K562 (cell line): ENCODE results near the gene AGK. TPM values are rescaled to one million over a fixed set of nuclear protein-coding genes. Genes with fewer than 3 reads are reported as not detected.

ENCODE experiments used
- ATAC-seq: fragments of 200-7000 bp; cut with Tn5 transposase; 3 replicates; pipeline ENCODE4 v1.9.1; 2020; ENCODE audit warnings: moderate library complexity
- BruUV-seq: library from RNA; stranded (reverse); fragments of 400-500 nt; replicated peaks from 2 replicates; lab custom pipeline; 2021; lab: Mats Ljungman, UMichigan
- CTCF ChIA-PET: fragments of 300-600 bp; formaldehyde crosslinking; extraction: SDS; loops from one replicate; lab custom pipeline; 2021; ENCODE audit warnings: low intra/inter-chr PET ratio; lab: Yijun Ruan, JAX
- POLR2A ChIA-PET: fragments of 300-600, 350-650 bp; sonication (Branson Sonifier 250); formaldehyde crosslinking; extraction: SDS; loops from one replicate; lab custom pipeline; 2021; ENCODE audit warnings: antibody characterized with exemption, inconsistent platforms; lab: Yijun Ruan, JAX
- DNase-seq, 4 experiments: peaks; one replicate each; pipeline versions ENCODE4 v3.0.0 to v3.0.0-alpha.2; 2011 to 2018; ENCODE audit warnings: low spot score in 3 of 4, mixed read lengths in 3 of 4; ENCODE audit errors: extremely low read depth in 1 of 4
- FAIRE-seq: peaks from 2 replicates; lab custom pipeline; 2011; peaks lifted over from hg19 to GRCh38; lab: Jason Lieb, UNC
- H2AFZ ChIP-seq: 2 replicates; pipeline ENCODE4 v1.6.0; 2011; ENCODE audit warnings: low read depth, low read length, control low read depth, inconsistent platforms
- H3K27ac ChIP-seq: fragments of 200-600 bp; 3 replicates; pipeline ENCODE4 v1.8.0; 2011; ENCODE audit warnings: low read depth, mild to moderate bottlenecking, control low read depth, inconsistent platforms, low read length, moderate library complexity, mixed read lengths; ENCODE audit errors: extremely low read depth
- H3K27me3 ChIP-seq, 2 experiments: fragments of 300-600 bp in 1 of 2; 2 replicates in 1 of 2; 3 replicates in 1 of 2; pipeline versions ENCODE4 v1.6.0 to v1.8.0; 2011; ENCODE audit warnings: inconsistent platforms in 2 of 2, low read length in 2 of 2, mild to moderate bottlenecking in 1 of 2, mixed read lengths in 1 of 2, moderate library complexity in 1 of 2; ENCODE audit not compliant: control insufficient read depth in 2 of 2, insufficient read depth in 2 of 2
- H3K36me3 ChIP-seq: fragments of 300-600 bp; 3 replicates; pipeline ENCODE4 v1.8.0; 2011; ENCODE audit warnings: mild to moderate bottlenecking, low read length, inconsistent platforms; ENCODE audit not compliant: control insufficient read depth, insufficient read depth
- H3K4me1 ChIP-seq, 2 experiments: fragments of 200-600 bp in 1 of 2; replicated peaks in 1 of 2; 2 replicates in 1 of 2; 3 replicates in 1 of 2; pipeline versions ENCODE4 v1.5.1 to v1.8.0; 2011; ENCODE audit warnings: inconsistent platforms in 2 of 2, low read length in 2 of 2, mild to moderate bottlenecking in 1 of 2, mixed read lengths in 1 of 2, moderate library complexity in 1 of 2; ENCODE audit not compliant: control insufficient read depth in 2 of 2, insufficient read depth in 2 of 2
- H3K4me2 ChIP-seq: 2 replicates; pipeline ENCODE4 v1.6.1; 2011; ENCODE audit warnings: low read length, control low read depth, inconsistent platforms, mixed read lengths; ENCODE audit not compliant: insufficient read depth
- H3K4me3 ChIP-seq: fragments of 200-600 bp; sonication (generic), shearing (Covaris generic); 2 replicates; pipeline ENCODE4 v1.5.1; 2016; ENCODE audit warnings: control low read depth, inconsistent platforms
- H3K79me2 ChIP-seq: fragments of 200-600 bp; 3 replicates; pipeline ENCODE4 v1.8.0; 2011; ENCODE audit warnings: low read length, inconsistent platforms; ENCODE audit not compliant: control insufficient read depth, insufficient read depth
- H3K9ac ChIP-seq, 2 experiments: 2 replicates each; pipeline versions ENCODE4 v1.6.0 to v1.6.1; 2011; ENCODE audit warnings: low read depth in 2 of 2, low read length in 2 of 2, control low read depth in 1 of 2, inconsistent platforms in 1 of 2, mild to moderate bottlenecking in 1 of 2, mixed read lengths in 1 of 2; ENCODE audit not compliant: insufficient read depth in 1 of 2
- H3K9me1 ChIP-seq: one replicate; pipeline ENCODE4 v1.6.0; 2011; ENCODE audit warnings: inconsistent platforms, mild to moderate bottlenecking, low read length, moderate library complexity; ENCODE audit not compliant: control insufficient read depth, insufficient read depth
- H3K9me3 ChIP-seq: replicated peaks from 2 replicates; pipeline ENCODE4 v1.5.1; 2011; ENCODE audit warnings: low read depth, low read length, inconsistent platforms; ENCODE audit not compliant: control insufficient read depth, insufficient read depth
- H4K20me1 ChIP-seq: replicated peaks from 2 replicates; pipeline ENCODE4 v1.6.1; 2011; ENCODE audit warnings: low read length, inconsistent platforms, mixed read lengths; ENCODE audit not compliant: control insufficient read depth, insufficient read depth
- MTA2 ChIP-seq: fragments of 450-650 bp; IDR thresholded peaks from 2 replicates; pipeline ENCODE4 v1.6.1; 2016; ENCODE audit warnings: low read depth
- WGBS: fragments of 100-300 bp; shearing (Covaris generic); methylation state at CpG from one replicate; pipeline ENCODE4 v1.1.6; 2016; ENCODE audit warnings: low coverage, mixed read lengths; ENCODE audit not compliant: insufficient coverage; ENCODE audit errors: missing lambda C conversion rate; 5-methylcytosine and 5-hydroxymethylcytosine counted together
- in situ Hi-C: fragments of 300-500 bp; cut with MboI; formaldehyde crosslinking; loops from 4 replicates; pipeline ENCODE4 v1.15.0; 2018; ENCODE audit warnings: inconsistent platforms, mixed read lengths
- intact Hi-C: fragments of 100-400 bp; cut with micrococcal nuclease; formaldehyde crosslinking; loops from 2 replicates; pipeline ENCODE4 v1.14.2; 2022
- polyA plus RNA-seq, 8 experiments: library from polyadenylated mRNA; depleted of rRNA in 4 of 8; stranded (reverse) in 5 of 8; unstranded in 3 of 8; fragments of >200 nt; fragmentation: Nextera tagmentation in 2 of 8; fragmentation: Illumina TruSeq in 1 of 8; extraction: Ambion mirVana in 2 of 8; extraction: Trizol in 1 of 8; gene quantifications; 2 replicates each; pipeline versions ENCODE4 v1.2.1 to v1.2.3, GENCODE V29; 2011 to 2014; ENCODE audit warnings: inconsistent platforms in 1 of 8, missing spikeins in 1 of 8
- total RNA-seq, 7 experiments: library from RNA; depleted of rRNA in 6 of 7; stranded (reverse); fragments of >200 nt in 6 of 7; fragmentation: Illumina TruSeq in 2 of 7; extraction: Trizol in 2 of 7; gene quantifications; 2 replicates each; pipeline versions ENCODE4 v1.2.1 to v1.2.3, GENCODE V29; 2011 to 2021; ENCODE audit warnings: low replicate concordance in 1 of 7
- TF ChIP-seq, protein P1 (sequence below): fragments of 450-650 bp; IDR thresholded peaks from 2 replicates; pipeline ENCODE4 v1.6.1; 2016
- TF ChIP-seq, protein P2 (sequence below): sonication (generic); formaldehyde crosslinking; IDR thresholded peaks from 2 replicates; pipeline ENCODE4 v1.8.1; 2023; ENCODE audit warnings: mild to moderate bottlenecking, missing genetic modification reagents

AGK gene
- total and polyA plus RNA-seq, 9 of the 15 experiments (the other 6 are each of a cell fraction or from before 2014, with no cell fraction given), result 50.7 to 128 (median 71.8) TPM

DNA sequence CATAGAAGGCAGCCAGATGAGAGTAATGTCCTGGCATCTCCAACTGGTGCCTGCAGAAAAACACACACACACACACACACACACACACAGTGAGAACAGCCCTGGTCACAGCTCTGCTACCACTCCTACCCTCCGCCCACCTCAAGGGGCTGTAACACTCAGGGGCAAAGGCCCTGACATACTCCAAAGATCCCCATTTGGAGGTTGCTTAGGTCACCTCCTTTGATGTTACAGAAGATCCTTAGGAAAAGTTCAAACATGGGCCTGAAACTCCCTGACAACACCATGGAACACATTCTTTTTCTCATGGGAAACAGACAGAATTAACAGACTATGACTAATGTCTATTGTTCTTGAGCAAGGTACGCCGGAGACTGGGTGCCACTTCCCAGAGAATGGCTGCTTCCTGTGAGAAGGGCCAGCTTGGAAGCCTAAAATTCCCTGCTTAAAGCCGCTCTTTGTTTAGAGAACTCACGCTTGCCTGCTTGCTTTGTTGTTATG, 123.0 kb downstream of the AGK start:
- CTCF ChIA-PET, result interaction anchor here (1.7 kb wide), 1 partner anchor 20 kb away, joined by 4 read pairs; no protein-coding TSS in a partner anchor
- no peak overlapping the region for H3K9ac ChIP-seq
- in situ Hi-C loops, result no loop called here
- no peaks in the 10 kb centered on the region for H3K79me2 ChIP-seq
- H3K27me3 ChIP-seq, result peaks cover 11 to 28% of the 10 kb centered on the region in 2 experiments
- no peaks in the 10 kb centered on the region for H3K9me3 ChIP-seq
- H3K9me1 ChIP-seq, result no peaks in the 10 kb centered on the region
- TF ChIP-seq, protein P1, sequence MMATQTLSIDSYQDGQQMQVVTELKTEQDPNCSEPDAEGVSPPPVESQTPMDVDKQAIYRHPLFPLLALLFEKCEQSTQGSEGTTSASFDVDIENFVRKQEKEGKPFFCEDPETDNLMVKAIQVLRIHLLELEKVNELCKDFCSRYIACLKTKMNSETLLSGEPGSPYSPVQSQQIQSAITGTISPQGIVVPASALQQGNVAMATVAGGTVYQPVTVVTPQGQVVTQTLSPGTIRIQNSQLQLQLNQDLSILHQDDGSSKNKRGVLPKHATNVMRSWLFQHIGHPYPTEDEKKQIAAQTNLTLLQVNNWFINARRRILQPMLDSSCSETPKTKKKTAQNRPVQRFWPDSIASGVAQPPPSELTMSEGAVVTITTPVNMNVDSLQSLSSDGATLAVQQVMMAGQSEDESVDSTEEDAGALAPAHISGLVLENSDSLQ, result no peak
- TF ChIP-seq MTA2, result no peak
- TF ChIP-seq, protein P2, sequence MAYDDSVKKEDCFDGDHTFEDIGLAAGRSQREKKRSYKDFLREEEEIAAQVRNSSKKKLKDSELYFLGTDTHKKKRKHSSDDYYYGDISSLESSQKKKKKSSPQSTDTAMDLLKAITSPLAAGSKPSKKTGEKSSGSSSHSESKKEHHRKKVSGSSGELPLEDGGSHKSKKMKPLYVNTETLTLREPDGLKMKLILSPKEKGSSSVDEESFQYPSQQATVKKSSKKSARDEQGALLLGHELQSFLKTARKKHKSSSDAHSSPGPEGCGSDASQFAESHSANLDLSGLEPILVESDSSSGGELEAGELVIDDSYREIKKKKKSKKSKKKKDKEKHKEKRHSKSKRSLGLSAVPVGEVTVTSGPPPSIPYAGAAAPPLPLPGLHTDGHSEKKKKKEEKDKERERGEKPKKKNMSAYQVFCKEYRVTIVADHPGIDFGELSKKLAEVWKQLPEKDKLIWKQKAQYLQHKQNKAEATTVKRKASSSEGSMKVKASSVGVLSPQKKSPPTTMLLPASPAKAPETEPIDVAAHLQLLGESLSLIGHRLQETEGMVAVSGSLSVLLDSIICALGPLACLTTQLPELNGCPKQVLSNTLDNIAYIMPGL (CRISPR knock-in tag), result no peak
- H3K4me3 ChIP-seq, result no peak overlapping the region
- POLR2A ChIA-PET, result no interaction called here
- intact Hi-C loops, result loop anchor here (2.0 kb wide), 1 partner anchor 19 kb away; no protein-coding TSS in a partner anchor
- H3K4me2 ChIP-seq, result no peak overlapping the region
- WGBS, result 26% methylated on average over 5 of the region's 5 CpGs
- no TSS peak for BruUV-seq
- DNase-seq (no peak), FAIRE-seq (no peak), ATAC-seq (peak; percentile 26)
- peaks cover 0 to 3% of the 10 kb centered on the region in 2 experiments; a peak in 2 of 5 replicates for H3K4me1 ChIP-seq
- no peaks in the 10 kb centered on the region for H3K36me3 ChIP-seq
- H3K27ac ChIP-seq, result no peak overlapping the region
- H4K20me1 ChIP-seq, result no peaks in the 10 kb centered on the region
- peak overlapping the region; percentile 14; the same call in 1 of the 2 replicates for H2AFZ ChIP-seq
